K562 (cell line): ENCODE results near the gene SLC25A1. TPM values are rescaled to one million over a fixed set of nuclear protein-coding genes. Genes with fewer than 3 reads are reported as not detected.

Experiments used
- ARHGAP35 ChIP-seq: fragments of 450-650 bp; IDR thresholded peaks from 2 replicates; pipeline ENCODE4 v1.6.1; 2018; ENCODE audit not compliant: partially characterized antibody
- CHD4 ChIP-seq: fragments of 200-600 bp; sonication (generic); IDR thresholded peaks from 3 replicates; pipeline ENCODE4 v1.6.1; 2012; ENCODE audit warnings: low read depth, mild to moderate bottlenecking, mixed read lengths, low read length, inconsistent platforms; ENCODE audit not compliant: insufficient read depth, insufficient replicate concordance, poor library complexity, severe bottlenecking
- CREM ChIP-seq: IDR thresholded peaks from 2 replicates; pipeline ENCODE4 v1.6.1; 2014; ENCODE audit warnings: antibody characterized with exemption, low read depth
- ESRRB ChIP-seq: fragments of 250-450 bp; sonication (Bioruptor Pico); IDR thresholded peaks from 2 replicates; pipeline ENCODE4 v1.5.0; 2020; ENCODE audit warnings: mild to moderate bottlenecking, moderate library complexity, borderline replicate concordance
- HOXB6 ChIP-seq: fragments of 250-450 bp; sonication (Bioruptor Pico); IDR thresholded peaks from 2 replicates; pipeline ENCODE4 v1.5.1; 2022; ENCODE audit warnings: mild to moderate bottlenecking, borderline replicate concordance
- JUN ChIP-seq, 2 experiments: sonication (generic) in 1 of 2; formaldehyde crosslinking in 1 of 2; IDR thresholded peaks; 2 replicates each; pipeline versions ENCODE4 v1.6.1 to v1.8.0; 2012 to 2022; ENCODE audit warnings: borderline replicate concordance in 2 of 2, mild to moderate bottlenecking in 2 of 2, improper control_type of control experiment in 1 of 2, low read depth in 1 of 2, low read length in 1 of 2, missing genetic modification reagents in 1 of 2
- JUNB ChIP-seq: fragments of 450-650 bp; formaldehyde crosslinking; conservative IDR thresholded peaks from 2 replicates; pipeline ENCODE4 v1.4.0; 2020; ENCODE audit warnings: mild to moderate bottlenecking
- KLF10 ChIP-seq: fragments of 250-450 bp; sonication (Bioruptor Pico); IDR thresholded peaks from 2 replicates; pipeline ENCODE4 v1.6.1; 2021; ENCODE audit warnings: matching md5 sums
- RBM17 ChIP-seq: fragments of 200-400 bp; formaldehyde crosslinking; IDR thresholded peaks from 2 replicates; pipeline ENCODE4 v1.6.1; 2017; ENCODE audit warnings: low read depth, mild to moderate bottlenecking, low read length, borderline replicate concordance
- SMAD1 ChIP-seq: fragments of 150-350 bp; IDR thresholded peaks from 2 replicates; pipeline ENCODE4 v1.6.1; 2014; ENCODE audit warnings: low read length, low read depth; ENCODE audit not compliant: partially characterized antibody
- SMAD4 ChIP-seq: fragments of 250-450 bp; sonication (Bioruptor Pico); conservative IDR thresholded peaks from 2 replicates; pipeline ENCODE4 v1.8.0; 2021; ENCODE audit warnings: inconsistent platforms, mild to moderate bottlenecking, moderate library complexity
- TSC22D4 ChIP-seq: fragments of 450-650 bp; IDR thresholded peaks from 2 replicates; pipeline ENCODE4 v1.6.1; 2016; ENCODE audit warnings: missing genetic modification characterization, missing biosample characterization, control low read depth
- ZBTB7A ChIP-seq: IDR thresholded peaks from 2 replicates; pipeline ENCODE4 v1.6.1; 2011; ENCODE audit warnings: low read depth, mild to moderate bottlenecking, low read length, moderate library complexity, borderline replicate concordance; ENCODE audit not compliant: control insufficient read depth
- ZFP1 ChIP-seq: fragments of 450-650 bp; formaldehyde crosslinking; IDR thresholded peaks from 2 replicates; pipeline ENCODE4 v1.4.0; 2020; ENCODE audit warnings: mild to moderate bottlenecking, mixed read lengths
- ZFPM2 ChIP-seq: fragments of 250-450 bp; sonication (Bioruptor Pico); IDR thresholded peaks from 2 replicates; pipeline ENCODE4 v1.5.1; 2022; ENCODE audit warnings: mild to moderate bottlenecking
- ZNF282 ChIP-seq: sonication (generic); formaldehyde crosslinking; IDR thresholded peaks from 2 replicates; pipeline ENCODE4 v1.8.1; 2023; ENCODE audit warnings: missing genetic modification reagents
- ZNF384 ChIP-seq: IDR thresholded peaks from 2 replicates; pipeline ENCODE4 v1.6.1; 2012; ENCODE audit warnings: low read depth, low read length, improper control_type of control experiment
- ZNF57 ChIP-seq: fragments of 450-650 bp; formaldehyde crosslinking; IDR thresholded peaks from 2 replicates; pipeline ENCODE4 v1.4.0; 2020; ENCODE audit warnings: mild to moderate bottlenecking, moderate library complexity
- ZNF696 ChIP-seq: fragments of 250-450 bp; sonication (Bioruptor Pico); conservative IDR thresholded peaks from 2 replicates; pipeline ENCODE4 v1.4.0; 2020; ENCODE audit warnings: mild to moderate bottlenecking, moderate library complexity
- polyA plus RNA-seq, 8 experiments: library from polyadenylated mRNA; depleted of rRNA in 4 of 8; stranded (reverse) in 5 of 8; unstranded in 3 of 8; fragments of >200 nt; fragmentation: Nextera tagmentation in 2 of 8; fragmentation: Illumina TruSeq in 1 of 8; extraction: Ambion mirVana in 2 of 8; extraction: Trizol in 1 of 8; gene quantifications; 2 replicates each; pipeline versions ENCODE4 v1.2.1 to v1.2.3, GENCODE V29; 2011 to 2014; ENCODE audit warnings: inconsistent platforms in 1 of 8, missing spikeins in 1 of 8
- total RNA-seq, 7 experiments: library from RNA; depleted of rRNA in 6 of 7; stranded (reverse); fragments of >200 nt in 6 of 7; fragmentation: Illumina TruSeq in 2 of 7; extraction: Trizol in 2 of 7; gene quantifications; 2 replicates each; pipeline versions ENCODE4 v1.2.1 to v1.2.3, GENCODE V29; 2011 to 2021; ENCODE audit warnings: low replicate concordance in 1 of 7
- TF ChIP-seq, protein P1 (sequence below), 2 experiments: IDR thresholded peaks; 2 replicates each; pipeline ENCODE4 v1.6.1; 2012; ENCODE audit warnings: improper control_type of control experiment in 2 of 2, low read depth in 2 of 2, low read length in 2 of 2, borderline replicate concordance in 1 of 2
- TF ChIP-seq, protein P2 (sequence below): fragments of 450-650 bp; formaldehyde crosslinking; IDR thresholded peaks from 2 replicates; pipeline ENCODE4 v1.4.0; 2020; ENCODE audit warnings: mild to moderate bottlenecking, moderate library complexity
- TF ChIP-seq, protein P3 (sequence below), 2 experiments: fragments of 250-450 bp in 1 of 2; fragments of 450-650 bp in 1 of 2; sonication (Bioruptor Pico) in 1 of 2; IDR thresholded peaks; 2 replicates each; pipeline versions ENCODE4 v1.6.1 to v1.8.0; 2016 to 2021; ENCODE audit warnings: mild to moderate bottlenecking in 2 of 2, moderate library complexity in 2 of 2, missing compliant biosample characterization in 1 of 2, missing genetic modification characterization in 1 of 2

The SLC25A1 gene
- total and polyA plus RNA-seq, 9 of the 15 experiments (the other 6 are each of a cell fraction or from before 2014, with no cell fraction given): 11.0 to 408 (median 110) TPM

DNA sequence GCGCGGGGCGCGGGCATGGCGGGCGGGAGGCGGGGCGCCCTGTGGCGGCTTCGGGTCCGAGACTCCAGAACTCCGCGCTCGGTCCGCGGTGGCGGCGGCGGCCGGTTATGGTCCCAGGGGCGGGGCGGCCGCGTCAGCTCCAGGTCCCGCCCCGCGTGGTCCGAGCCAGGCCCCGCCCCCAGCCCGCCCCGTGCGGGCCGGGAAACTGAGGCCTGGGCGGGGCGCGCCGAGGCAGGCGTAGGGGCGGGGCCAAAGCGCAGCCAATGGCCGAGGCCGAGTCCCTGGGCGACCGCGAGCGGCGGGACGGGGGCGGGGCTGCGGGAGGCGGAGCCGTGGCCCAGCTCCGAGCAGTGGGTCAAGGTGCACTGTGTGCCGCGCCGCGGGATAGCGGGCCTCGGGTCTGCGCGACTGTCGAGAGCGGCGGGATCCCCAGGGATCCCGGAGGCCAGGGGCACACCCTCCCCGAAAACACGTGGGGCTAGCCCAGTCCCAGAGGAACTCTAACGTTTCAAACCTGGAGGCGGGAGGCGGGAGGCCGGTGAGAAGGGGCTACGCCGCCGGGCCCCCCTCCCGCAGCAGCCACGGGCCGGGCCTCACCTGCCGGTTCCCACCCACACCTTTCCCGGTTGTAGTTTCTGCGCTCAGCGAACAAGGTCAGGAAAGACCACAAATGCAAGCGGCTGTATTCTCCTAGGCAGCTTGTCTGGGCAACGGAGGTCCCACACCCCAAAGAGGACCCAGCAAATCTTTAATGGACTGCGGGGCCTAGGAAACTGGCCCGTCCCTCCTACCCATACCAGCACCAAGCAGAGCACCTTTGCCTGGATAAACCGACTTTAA lies at the start of gene SLC25A1 (continued):
- TF ChIP-seq ARHGAP35 (no peak), JUN (IDR thresholded peaks at IDR 0.05; ENCODE audit: borderline replicate concordance, low read depth, low read length) (peak; percentile 18; the same call in 1 of the 2 replicates), JUN (CRISPR knock-in tag; IDR thresholded peaks at IDR 0.05; ENCODE audit: borderline replicate concordance) (no peak), ZNF384 (no peak), ZNF282 (CRISPR knock-in tag) (no peak), TSC22D4 (tag) (no peak), JUNB (CRISPR knock-in tag) (no peak), ZFP1 (CRISPR knock-in tag) (no peak), ESRRB (CRISPR knock-in tag) (no peak), CREM (no peak), SMAD1 (peak; percentile 10), RBM17 (no peak), CHD4 (peak; percentile 85), HOXB6 (peak; percentile 78; the same call in 1 of the 2 replicates), ZBTB7A (no peak), SMAD4 (CRISPR knock-in tag) (no peak; the same call in 1 of the 2 replicates), ZNF696 (CRISPR knock-in tag) (no peak), ZNF57 (CRISPR knock-in tag) (no peak), KLF10 (CRISPR knock-in tag) (no peak), ZFPM2 (CRISPR knock-in tag) (peak; percentile 87)
- TF ChIP-seq, protein P1, sequence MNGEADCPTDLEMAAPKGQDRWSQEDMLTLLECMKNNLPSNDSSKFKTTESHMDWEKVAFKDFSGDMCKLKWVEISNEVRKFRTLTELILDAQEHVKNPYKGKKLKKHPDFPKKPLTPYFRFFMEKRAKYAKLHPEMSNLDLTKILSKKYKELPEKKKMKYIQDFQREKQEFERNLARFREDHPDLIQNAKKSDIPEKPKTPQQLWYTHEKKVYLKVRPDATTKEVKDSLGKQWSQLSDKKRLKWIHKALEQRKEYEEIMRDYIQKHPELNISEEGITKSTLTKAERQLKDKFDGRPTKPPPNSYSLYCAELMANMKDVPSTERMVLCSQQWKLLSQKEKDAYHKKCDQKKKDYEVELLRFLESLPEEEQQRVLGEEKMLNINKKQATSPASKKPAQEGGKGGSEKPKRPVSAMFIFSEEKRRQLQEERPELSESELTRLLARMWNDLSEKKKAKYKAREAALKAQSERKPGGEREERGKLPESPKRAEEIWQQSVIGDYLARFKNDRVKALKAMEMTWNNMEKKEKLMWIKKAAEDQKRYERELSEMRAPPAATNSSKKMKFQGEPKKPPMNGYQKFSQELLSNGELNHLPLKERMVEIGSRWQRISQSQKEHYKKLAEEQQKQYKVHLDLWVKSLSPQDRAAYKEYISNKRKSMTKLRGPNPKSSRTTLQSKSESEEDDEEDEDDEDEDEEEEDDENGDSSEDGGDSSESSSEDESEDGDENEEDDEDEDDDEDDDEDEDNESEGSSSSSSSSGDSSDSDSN (IDR thresholded peaks at IDR 0.05; ENCODE audit: borderline replicate concordance in 1 of 2, low read depth in 2 of 2, low read length in 2 of 2): no peak
- TF ChIP-seq, protein P2, sequence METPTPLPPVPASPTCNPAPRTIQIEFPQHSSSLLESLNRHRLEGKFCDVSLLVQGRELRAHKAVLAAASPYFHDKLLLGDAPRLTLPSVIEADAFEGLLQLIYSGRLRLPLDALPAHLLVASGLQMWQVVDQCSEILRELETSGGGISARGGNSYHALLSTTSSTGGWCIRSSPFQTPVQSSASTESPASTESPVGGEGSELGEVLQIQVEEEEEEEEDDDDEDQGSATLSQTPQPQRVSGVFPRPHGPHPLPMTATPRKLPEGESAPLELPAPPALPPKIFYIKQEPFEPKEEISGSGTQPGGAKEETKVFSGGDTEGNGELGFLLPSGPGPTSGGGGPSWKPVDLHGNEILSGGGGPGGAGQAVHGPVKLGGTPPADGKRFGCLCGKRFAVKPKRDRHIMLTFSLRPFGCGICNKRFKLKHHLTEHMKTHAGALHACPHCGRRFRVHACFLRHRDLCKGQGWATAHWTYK: peak; percentile 77
- TF ChIP-seq, protein P3, sequence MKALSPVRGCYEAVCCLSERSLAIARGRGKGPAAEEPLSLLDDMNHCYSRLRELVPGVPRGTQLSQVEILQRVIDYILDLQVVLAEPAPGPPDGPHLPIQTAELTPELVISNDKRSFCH (CRISPR knock-in tag; IDR thresholded peaks at IDR 0.05): no peak
- TF ChIP-seq, protein P3 (tag; IDR thresholded peaks at IDR 0.05): no peak
